GM19351 (cell line): ENCODE measurements around the gene IQCM.
"Not testable (repeated sequence)": the region's sequence is repeated elsewhere in the genome, so short reads cannot be mapped to it uniquely, and the experiment has no call there.

Experiments
- ATAC-seq: cut with Tn5 transposase; IDR thresholded peaks from one replicate; pipeline ENCODE4 v1.9.1; 2021; ENCODE audit warnings: mild to moderate bottlenecking, moderate library complexity; ENCODE audit not compliant: unreplicated experiment

IQCM gene

GRCh38 chr4:149589826-149590225 is 225.8 kb downstream of the IQCM start:
- ATAC-seq, result no peak

DNA sequence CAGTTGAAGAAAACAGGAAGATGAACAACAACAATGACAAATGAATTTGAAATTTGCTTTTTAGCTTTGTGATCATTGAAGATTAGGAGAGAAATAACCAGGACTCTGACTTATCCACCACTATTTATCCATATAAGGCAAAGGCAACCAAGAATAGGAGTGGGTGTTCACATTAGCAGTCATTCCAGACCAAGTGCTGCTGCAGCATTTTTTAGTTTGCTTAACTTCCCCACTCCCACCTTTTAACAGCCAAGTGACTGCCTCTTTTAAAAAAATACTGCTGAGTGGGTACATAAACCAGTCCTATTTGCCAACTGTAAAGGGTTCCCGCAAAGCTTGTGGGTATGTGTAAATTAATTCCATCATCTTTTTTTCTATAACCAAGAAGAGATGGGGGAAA is 230.9 kb downstream of the IQCM start:
- no peak for ATAC-seq

DNA sequence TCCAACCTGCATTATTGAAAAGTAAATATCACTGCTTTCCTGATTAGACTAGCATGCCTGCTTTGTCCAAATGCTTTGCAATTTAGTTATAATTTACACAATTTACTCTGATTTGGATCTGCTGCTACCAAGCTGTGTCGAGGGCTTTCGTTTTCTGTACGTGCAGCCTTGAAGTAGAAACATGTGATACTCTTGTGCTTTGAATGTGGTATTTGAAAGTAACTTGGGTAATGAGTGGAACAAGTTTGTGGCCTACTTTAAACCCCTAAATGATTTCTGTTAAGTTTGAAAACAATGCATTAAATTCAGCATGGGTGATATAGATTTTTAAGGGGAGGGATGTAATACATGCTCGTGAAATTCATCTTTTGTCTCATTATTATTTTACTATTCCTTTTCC is 240.7 kb downstream of the IQCM start:
- peak; percentile 53 for ATAC-seq

DNA sequence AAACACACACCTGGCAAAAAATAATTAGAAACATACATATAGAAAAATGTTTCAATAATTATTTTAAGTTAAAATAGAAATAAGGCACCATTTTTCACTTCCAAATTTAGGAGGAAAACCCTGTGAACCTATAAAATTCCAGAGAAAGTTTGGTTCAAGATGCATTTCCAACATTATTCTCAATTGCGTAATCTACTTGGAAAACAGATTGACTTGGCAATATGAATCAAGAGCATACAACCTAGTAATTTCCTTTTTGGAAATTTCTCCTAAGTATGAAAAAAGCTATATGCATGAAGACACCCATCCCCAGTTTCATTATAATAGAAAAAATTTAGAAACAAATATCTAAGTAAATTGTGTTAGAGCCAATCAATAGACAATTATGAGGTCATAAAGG is 242.9 kb downstream of the IQCM start:
- no peak for ATAC-seq

DNA sequence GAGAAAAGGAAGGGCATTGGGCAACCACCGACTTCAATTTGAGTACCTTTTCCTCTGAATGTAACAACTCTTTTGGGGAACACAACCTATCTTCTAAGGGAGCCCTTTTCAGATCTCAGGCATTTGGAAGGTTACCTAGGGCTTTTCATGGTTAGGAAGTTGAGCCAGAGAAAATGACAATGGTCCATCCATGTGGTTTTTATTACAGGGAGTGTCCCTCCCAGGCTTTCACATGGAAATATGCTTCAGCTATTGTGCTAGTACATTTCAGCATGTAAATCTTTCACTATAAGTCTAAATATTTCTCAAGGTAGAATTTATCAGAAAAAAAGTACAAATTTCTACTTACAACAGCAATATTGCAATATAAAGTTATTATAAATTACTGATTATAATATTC is 259.8 kb downstream of the IQCM start:
- no peak for ATAC-seq

GRCh38 chr4:149555146-149555545 is 260.5 kb downstream of the IQCM start:
- no peak for ATAC-seq

- ATAC-seq, result no peak
Observed at GRCh38 chr4:149553959-149554520, 261.6 kb downstream of the IQCM start.

- no peak for ATAC-seq
Observed at GRCh38 chr4:149552601-149553000, 263.0 kb downstream of the IQCM start.

- ATAC-seq, result no peak
Observed at GRCh38 chr4:149549911-149550310, 265.7 kb downstream of the IQCM start.

DNA sequence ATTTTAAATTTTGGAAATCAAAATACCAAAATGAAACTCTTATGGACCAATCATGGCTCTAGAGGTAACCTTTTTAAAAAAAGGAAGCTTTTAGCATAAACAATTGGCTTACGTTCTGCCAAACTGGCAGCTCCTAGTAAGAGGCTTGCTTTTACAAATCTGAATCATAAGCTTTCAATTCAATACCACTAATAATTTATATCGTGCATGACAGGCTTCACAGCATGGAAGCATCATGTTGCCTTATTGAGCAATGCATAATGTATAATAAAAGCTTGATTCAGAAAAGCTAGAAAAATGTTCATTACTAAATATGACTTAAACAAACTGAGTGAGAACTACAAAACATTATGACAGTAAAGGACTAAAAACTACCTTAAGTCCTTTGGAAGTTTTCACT is 280.9 kb downstream of the IQCM start:
- no peak for ATAC-seq

- ATAC-seq, result no peak
Observed at GRCh38 chr4:149531861-149532260, 283.8 kb downstream of the IQCM start.

DNA sequence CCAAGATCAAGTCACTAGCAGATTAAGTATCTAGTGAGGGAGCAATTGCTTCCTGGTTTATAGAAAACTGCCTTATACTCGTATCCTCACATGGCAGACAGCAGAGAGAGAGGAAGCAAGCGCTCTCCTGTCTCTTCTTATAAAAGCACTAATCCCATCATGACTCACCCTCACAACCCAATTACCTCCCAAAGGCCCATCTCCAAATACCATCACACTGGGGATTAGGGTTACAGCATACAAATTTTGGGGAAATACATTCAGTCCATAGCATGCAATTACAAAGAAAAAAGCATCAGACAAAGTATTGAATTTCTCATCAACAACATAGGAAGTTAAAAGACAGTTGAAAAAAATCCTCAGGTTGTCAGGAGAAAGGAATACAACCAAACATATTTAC is 292.6 kb downstream of the IQCM start:
- ATAC-seq, result no peak

DNA sequence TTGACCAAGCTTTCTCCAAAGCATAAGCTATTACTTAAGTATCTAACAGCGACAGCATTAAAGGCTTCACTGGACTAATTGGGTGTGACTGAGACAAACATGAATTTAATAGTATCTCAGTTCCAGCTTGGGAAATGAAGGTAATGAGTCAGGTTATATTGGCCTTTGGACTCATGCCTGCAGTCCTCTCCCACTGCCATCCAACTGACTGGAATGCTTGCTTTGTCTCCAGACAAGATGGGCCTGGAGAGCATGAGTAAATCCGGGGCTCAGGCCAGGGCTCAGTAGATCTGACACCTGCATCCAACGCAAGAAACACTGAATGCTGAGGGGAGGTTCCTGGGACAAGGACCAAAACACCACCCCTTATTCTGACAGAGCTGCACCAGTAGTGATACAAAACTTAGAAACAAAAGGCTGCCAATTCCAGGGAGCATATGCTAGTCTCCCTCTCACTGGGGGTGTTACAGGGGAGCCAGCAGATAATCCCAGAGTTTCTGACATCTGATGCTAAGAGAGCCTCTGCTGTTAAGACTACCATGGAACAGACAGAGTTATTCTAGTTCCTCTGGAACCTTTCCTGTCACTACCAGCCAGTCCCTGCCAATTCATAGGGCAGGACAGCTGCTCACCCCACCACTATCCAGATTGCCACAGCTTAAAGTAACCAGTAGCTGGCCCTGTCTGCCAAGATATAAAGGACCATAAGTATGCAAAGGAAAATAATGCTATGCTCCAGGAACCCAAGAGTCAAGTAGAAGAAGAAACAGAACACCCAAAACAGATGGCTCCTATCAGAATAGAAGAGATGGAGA is 293.8 kb downstream of the IQCM start:
- no peak for ATAC-seq

GRCh38 chr4:149518471-149518870 is 297.2 kb downstream of the IQCM start:
- ATAC-seq, result no peak

- ATAC-seq, result no peak
Observed at GRCh38 chr4:149513081-149513480, 302.6 kb downstream of the IQCM start.

- ATAC-seq, result no peak
Observed at GRCh38 chr4:149512501-149512900, 303.1 kb downstream of the IQCM start.

GRCh38 chr4:149511558-149512298 is 303.9 kb downstream of the IQCM start:
- ATAC-seq, result no peak

DNA sequence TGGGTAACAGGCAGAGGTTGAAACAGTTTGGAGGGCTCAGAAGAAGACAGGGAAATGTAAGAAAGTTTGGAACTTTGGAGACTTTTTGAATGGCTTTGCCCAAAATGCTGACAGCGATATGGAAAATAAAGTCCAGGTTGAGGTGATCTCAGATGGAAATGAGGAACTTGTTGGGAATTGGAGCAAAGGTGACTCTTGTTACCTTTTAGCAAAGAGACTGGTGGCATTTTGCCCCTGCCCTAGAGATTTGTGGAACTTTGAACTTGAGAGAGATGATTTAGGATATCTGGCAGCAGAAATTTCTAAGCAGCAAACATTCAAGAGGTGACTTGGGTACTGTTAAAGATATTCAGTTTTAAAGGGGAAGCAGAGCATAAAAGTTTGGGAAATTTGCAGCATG is 308.3 kb downstream of the IQCM start:
- not testable (repeated sequence) for ATAC-seq

DNA sequence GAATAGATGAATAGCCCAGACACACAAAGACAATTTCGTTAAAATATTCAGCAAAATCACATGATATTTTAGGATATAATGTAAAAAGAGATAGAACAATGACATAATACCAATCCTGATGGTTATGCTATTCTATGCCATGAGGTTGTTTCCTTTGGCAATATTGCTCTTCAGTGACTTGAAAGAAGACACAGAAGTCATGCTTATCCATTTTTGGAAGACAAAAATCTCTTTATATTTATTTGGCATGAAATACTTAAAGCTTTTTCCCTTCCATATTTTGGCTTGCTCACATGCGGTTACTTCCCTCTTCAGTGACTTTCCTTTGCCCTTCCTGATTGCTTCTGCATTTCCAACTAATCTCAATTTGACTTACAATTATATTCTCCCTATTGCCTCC is 314.8 kb downstream of the IQCM start:
- ATAC-seq, result no peak

DNA sequence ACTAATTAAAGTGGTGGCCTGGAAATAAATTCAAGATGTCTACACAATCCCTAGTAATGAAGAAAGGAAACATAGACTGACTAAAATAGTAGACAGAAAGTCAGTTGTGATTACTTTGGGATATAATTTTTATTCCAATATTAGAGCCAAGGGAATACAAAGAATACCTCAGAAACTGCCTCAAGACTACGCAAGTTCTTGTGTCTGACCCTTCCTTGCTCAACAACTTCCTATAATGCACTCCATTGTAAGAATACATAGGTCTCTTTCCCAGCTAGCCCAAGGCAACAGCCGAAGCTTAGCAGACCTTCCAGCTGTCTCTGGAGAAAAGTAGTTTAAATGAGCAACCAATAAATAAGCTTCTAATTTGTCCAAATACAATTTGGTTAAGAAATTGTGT is 315.9 kb downstream of the IQCM start:
- ATAC-seq, result no peak

DNA sequence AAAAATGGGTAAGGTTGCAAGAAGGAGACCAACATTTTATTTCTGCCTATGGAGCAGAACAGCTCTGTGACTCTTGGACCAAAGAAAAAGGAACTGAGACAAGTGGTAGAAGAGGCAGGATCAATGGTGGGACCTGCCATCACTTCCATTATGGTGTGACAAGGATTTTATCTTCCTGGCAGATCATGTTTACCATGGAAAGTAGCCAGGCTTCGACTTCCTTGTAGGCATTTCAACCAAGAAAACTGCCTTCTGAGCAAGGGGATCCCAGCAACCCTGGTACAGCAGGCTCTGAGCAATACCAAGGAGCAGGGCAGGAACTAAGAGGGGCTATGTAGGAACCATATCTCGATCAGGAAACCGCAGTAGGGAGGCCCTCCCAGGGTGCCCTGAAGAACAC is 317.4 kb downstream of the IQCM start:
- no peak for ATAC-seq

DNA sequence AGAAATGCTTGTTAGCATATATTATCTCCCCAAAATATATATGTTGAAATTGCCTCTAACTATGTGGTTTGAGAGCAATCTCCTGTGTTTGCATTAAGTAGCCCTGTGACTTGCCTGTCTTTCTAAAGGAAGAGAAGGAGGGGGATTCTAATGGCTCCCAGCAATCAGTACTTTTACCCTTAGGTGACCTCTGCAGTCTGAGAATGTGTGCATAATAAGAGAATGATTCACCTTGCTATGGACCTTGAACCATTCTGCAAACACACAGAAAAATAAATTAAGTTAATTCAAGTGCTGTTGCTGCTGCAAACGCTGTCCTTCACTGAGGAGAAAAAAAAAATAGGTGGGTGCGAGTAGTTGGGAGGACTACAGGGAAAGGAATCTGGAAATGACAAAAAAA is 322.2 kb downstream of the IQCM start:
- no peak for ATAC-seq
